Measurements from ENCODE around the gene PKN2.

The PKN2 gene

GRCh38 chr1:88661951-88662699 is 21.9 kb upstream of the PKN2 start:
- ChIA-PET CTCF (no interaction called here), POLR2A (no interaction called here)
- Histone ChIP-seq H3K4me3 (ENCODE audit: low read depth, low read length) (no peak overlapping the region), H3K9me3 (ENCODE audit: control insufficient read depth, insufficient read depth, low read depth, low read length) (no peaks in the 10 kb centered on the region), H3K4me1 (ENCODE audit: control insufficient read depth, insufficient read depth, low read length) (no peaks in the 10 kb centered on the region), H3K27ac (ENCODE audit: extremely low read depth, low read depth, low read length) (no peak overlapping the region), H3K36me3 (ENCODE audit: control insufficient read depth in 2 of 2, insufficient read depth in 1 of 2, low read length in 2 of 2) (no peaks in the 10 kb centered on the region)
- TF ChIP-seq ZNF501 (tag by site-specific recombination; IDR thresholded peaks at IDR 0.05) (no peak), ZNF133 (tag by site-specific recombination; IDR thresholded peaks at IDR 0.05) (no peak), ZNF48 (tag by site-specific recombination; IDR thresholded peaks at IDR 0.05) (no peak), OVOL3 (tag by site-specific recombination; IDR thresholded peaks at IDR 0.05) (no peak), TCF7L2 (IDR thresholded peaks at IDR 0.05; ENCODE audit: borderline replicate concordance, low read depth, low read length) (no peak), PRDM10 (tag by site-specific recombination; IDR thresholded peaks at IDR 0.05) (no peak), ZNF18 (tag by site-specific recombination; IDR thresholded peaks at IDR 0.05) (no peak), ZSCAN23 (tag by site-specific recombination; IDR thresholded peaks at IDR 0.05) (no peak), ZBTB21 (tag by site-specific recombination; IDR thresholded peaks at IDR 0.05) (no peak), ZBTB49 (tag by site-specific recombination; IDR thresholded peaks at IDR 0.05; ENCODE audit: low read depth) (no peak)

- no peaks in the 10 kb centered on the region for H3K9me3 ChIP-seq (ENCODE audit: control insufficient read depth, insufficient read depth, low read depth, low read length)
- no peaks in the 10 kb centered on the region for H3K4me1 ChIP-seq (ENCODE audit: control insufficient read depth, insufficient read depth, low read length)
- CTCF ChIA-PET, result no interaction called here
- no peak overlapping the region for H3K27ac ChIP-seq (ENCODE audit: extremely low read depth, low read depth, low read length)
- POLR2A ChIA-PET, result no interaction called here
- TF ChIP-seq ZNF280D (tag by site-specific recombination; IDR thresholded peaks at IDR 0.05), result no peak
- no peak for TF ChIP-seq MYNN (tag by site-specific recombination; IDR thresholded peaks at IDR 0.05; ENCODE audit: borderline replicate concordance)
- no peak for TF ChIP-seq SETDB1 (IDR thresholded peaks at IDR 0.05; ENCODE audit: insufficient read length, low read length)
- no peak for TF ChIP-seq ZNF629 (tag by site-specific recombination; IDR thresholded peaks at IDR 0.05)
- no peak for TF ChIP-seq ZNF843 (tag by site-specific recombination; IDR thresholded peaks at IDR 0.05)
- no peak for TF ChIP-seq ZBTB20 (tag by site-specific recombination; IDR thresholded peaks at IDR 0.05)
- no peak for TF ChIP-seq ZNF623 (tag by site-specific recombination; IDR thresholded peaks at IDR 0.05)
- no peak for TF ChIP-seq MEIS1 (CRISPR knock-in tag; IDR thresholded peaks at IDR 0.05; ENCODE audit: borderline replicate concordance)
- TF ChIP-seq ZBTB11 (tag by site-specific recombination; conservative IDR thresholded peaks at IDR 0.05; ENCODE audit: low read depth), result no peak
- H3K36me3 ChIP-seq (ENCODE audit: control insufficient read depth in 2 of 2, insufficient read depth in 1 of 2, low read length in 2 of 2), result no peaks in the 10 kb centered on the region
- H3K4me3 ChIP-seq (ENCODE audit: low read depth, low read length), result no peak overlapping the region
These were observed 21.4 kb upstream of the PKN2 start for GRCh38 chr1:88662723-88663122.

All from HEK293 (cell line).